Measurements from ENCODE around the gene FOXK1.

Gene FOXK1

GRCh38 chr7:4707980-4708411 is 25.9 kb downstream of the FOXK1 start:
- TF ChIP-seq CTCF (IDR thresholded peaks at IDR 0.05; ENCODE audit: low read depth, low read length, missing control alignments), result no peak
- no peak overlapping the region for H3K4me3 ChIP-seq (replicated peaks; ENCODE audit: low read depth, low read length)
- DNase-seq (ENCODE audit: extremely low read depth, low read depth), result no peak

- TF ChIP-seq CTCF (IDR thresholded peaks at IDR 0.05; ENCODE audit: low read depth, low read length, missing control alignments), result no peak
- no peak overlapping the region for H3K4me3 ChIP-seq (replicated peaks; ENCODE audit: low read depth, low read length)
- no peak for DNase-seq (ENCODE audit: extremely low read depth, low read depth)
Observed at GRCh38 chr7:4709187-4709586, 27.1 kb downstream of the FOXK1 start.

- DNase-seq (ENCODE audit: extremely low read depth, low read depth), result no peak
- no peak for TF ChIP-seq CTCF (IDR thresholded peaks at IDR 0.05; ENCODE audit: low read depth, low read length, missing control alignments)
- no peak overlapping the region for H3K4me3 ChIP-seq (replicated peaks; ENCODE audit: low read depth, low read length)
Observed at GRCh38 chr7:4711093-4711492, 29.0 kb downstream of the FOXK1 start.

GRCh38 chr7:4711634-4712033 is 29.5 kb downstream of the FOXK1 start:
- no peak for DNase-seq (ENCODE audit: extremely low read depth, low read depth)
- H3K4me3 ChIP-seq (replicated peaks; ENCODE audit: low read depth, low read length), result no peak overlapping the region
- TF ChIP-seq CTCF (IDR thresholded peaks at IDR 0.05; ENCODE audit: low read depth, low read length, missing control alignments), result no peak

- DNase-seq (ENCODE audit: extremely low read depth, low read depth), result peak; percentile 56
- no peak for TF ChIP-seq CTCF (IDR thresholded peaks at IDR 0.05; ENCODE audit: low read depth, low read length, missing control alignments)
- H3K4me3 ChIP-seq (replicated peaks; ENCODE audit: low read depth, low read length), result peak overlapping the region; percentile 19
Observed at GRCh38 chr7:4712281-4713182, 30.4 kb downstream of the FOXK1 start.

GRCh38 chr7:4713183-4713784 is 31.2 kb downstream of the FOXK1 start:
- TF ChIP-seq CTCF (IDR thresholded peaks at IDR 0.05; ENCODE audit: low read depth, low read length, missing control alignments), result no peak
- DNase-seq (ENCODE audit: extremely low read depth, low read depth), result no peak
- no peak overlapping the region for H3K4me3 ChIP-seq (replicated peaks; ENCODE audit: low read depth, low read length)
